Measurements from ENCODE around the gene ENAM.

- TF ChIP-seq CTCF (IDR thresholded peaks at IDR 0.05; ENCODE audit: low read length) (no peak), EZH2 (IDR thresholded peaks at IDR 0.05; ENCODE audit: borderline replicate concordance, low read length) (no peak)
These were observed 44.4 kb upstream of the ENAM start for GRCh38 chr4:70583952-70584834.

Measured in OCI-LY1 (cell line).